ENCODE measurements around the gene GALNT17. TPM values are rescaled to one million over a fixed set of nuclear protein-coding genes. Genes with fewer than 3 reads are reported as not detected.

The GALNT17 gene
- total RNA-seq, 1 donor from 2014 or later, result 2.7 TPM

- no peak for DNase-seq (ENCODE audit: low spot score in 2 of 2, unreplicated experiment in 2 of 2)
- no peak for TF ChIP-seq CTCF (IDR thresholded peaks at IDR 0.05; ENCODE audit: unreplicated experiment)
- Mint-ChIP-seq H3K27ac (no peak overlapping the region), H3K9me3 (peaks cover 10% of the 10 kb centered on the region), H3K4me3 (no peak overlapping the region), H3K27me3 (ENCODE audit: low read depth) (peaks cover 32% of the 10 kb centered on the region), H3K36me3 (no peaks in the 10 kb centered on the region), H3K4me1 (peaks cover 11% of the 10 kb centered on the region)
Measured at GRCh38 chr7:71712653-71713180, 580.8 kb downstream of the GALNT17 start.

- Mint-ChIP-seq H3K4me3 (no peak overlapping the region), H3K27ac (no peak overlapping the region), H3K4me1 (peaks cover 17% of the 10 kb centered on the region), H3K27me3 (ENCODE audit: low read depth) (peaks cover 21% of the 10 kb centered on the region), H3K9me3 (peaks cover 4% of the 10 kb centered on the region), H3K36me3 (peaks cover 2% of the 10 kb centered on the region)
- DNase-seq (ENCODE audit: low spot score in 2 of 2, unreplicated experiment in 2 of 2), result no peak
- no peak for TF ChIP-seq CTCF (IDR thresholded peaks at IDR 0.05; ENCODE audit: unreplicated experiment)
Measured at GRCh38 chr7:71716690-71717089, 584.7 kb downstream of the GALNT17 start.

- no peak for DNase-seq (ENCODE audit: low spot score in 2 of 2, unreplicated experiment in 2 of 2)
- peaks cover 19% of the 10 kb centered on the region for H3K4me1 Mint-ChIP-seq
- peaks cover 4% of the 10 kb centered on the region for H3K9me3 Mint-ChIP-seq
- H3K36me3 Mint-ChIP-seq, result peaks cover 2% of the 10 kb centered on the region
- no peak for TF ChIP-seq CTCF (IDR thresholded peaks at IDR 0.05; ENCODE audit: unreplicated experiment)
- no peak overlapping the region for H3K4me3 Mint-ChIP-seq
- peak overlapping the region; percentile 47 for H3K27ac Mint-ChIP-seq
- peaks cover 8% of the 10 kb centered on the region for H3K27me3 Mint-ChIP-seq (ENCODE audit: low read depth)
Measured at GRCh38 chr7:71718563-71718962, 586.6 kb downstream of the GALNT17 start.

GRCh38 chr7:71721742-71722141 lies 589.8 kb downstream of the GALNT17 start:
- no peak for TF ChIP-seq CTCF (IDR thresholded peaks at IDR 0.05; ENCODE audit: unreplicated experiment)
- DNase-seq (ENCODE audit: low spot score in 2 of 2, unreplicated experiment in 2 of 2), result no peak
- Mint-ChIP-seq H3K36me3 (peaks cover 2% of the 10 kb centered on the region), H3K27me3 (ENCODE audit: low read depth) (peaks cover 11% of the 10 kb centered on the region), H3K4me3 (no peak overlapping the region), H3K4me1 (peaks cover 18% of the 10 kb centered on the region), H3K9me3 (peaks cover 4% of the 10 kb centered on the region), H3K27ac (no peak overlapping the region)

GRCh38 chr7:71723859-71724258 lies 591.9 kb downstream of the GALNT17 start:
- H3K36me3 Mint-ChIP-seq, result peaks cover 2% of the 10 kb centered on the region
- H3K4me1 Mint-ChIP-seq, result peaks cover 7% of the 10 kb centered on the region
- H3K9me3 Mint-ChIP-seq, result peaks cover 4% of the 10 kb centered on the region
- TF ChIP-seq CTCF (IDR thresholded peaks at IDR 0.05; ENCODE audit: unreplicated experiment), result no peak
- DNase-seq (ENCODE audit: low spot score in 2 of 2, unreplicated experiment in 2 of 2), result no peak
- no peak overlapping the region for H3K4me3 Mint-ChIP-seq
- H3K27me3 Mint-ChIP-seq (ENCODE audit: low read depth), result peaks cover 21% of the 10 kb centered on the region
- no peak overlapping the region for H3K27ac Mint-ChIP-seq

GRCh38 chr7:71727347-71727746 lies 595.4 kb downstream of the GALNT17 start:
- no peaks in the 10 kb centered on the region for H3K36me3 Mint-ChIP-seq
- peaks cover 5% of the 10 kb centered on the region for H3K9me3 Mint-ChIP-seq
- H3K27me3 Mint-ChIP-seq (ENCODE audit: low read depth), result peaks cover 19% of the 10 kb centered on the region
- H3K27ac Mint-ChIP-seq, result no peak overlapping the region
- H3K4me1 Mint-ChIP-seq, result peaks cover 5% of the 10 kb centered on the region
- no peak for TF ChIP-seq CTCF (IDR thresholded peaks at IDR 0.05; ENCODE audit: unreplicated experiment)
- peak in 1 of 2 experiments; percentile 7 for DNase-seq (ENCODE audit: low spot score in 2 of 2, unreplicated experiment in 2 of 2)
- H3K4me3 Mint-ChIP-seq, result no peak overlapping the region
